Adrenal gland (tissue), 12 donors: ENCODE measurements around the gene AKAP7. TPM values are rescaled to one million over a fixed set of nuclear protein-coding genes. Genes with fewer than 3 reads are reported as not detected.

ENCODE experiments used
- DNase-seq, 7 donors: peaks; one replicate each; pipeline ENCODE4 v3.0.0-alpha.2; 2019 to 2020
- H3K27ac ChIP-seq, 5 donors: fragments of 200-600 bp; sonication (generic) in 4 of 5; 1 replicate in 3 of 5; 2 replicates in 2 of 5; pipeline versions ENCODE4 v1.5.1 to v1.8.0; 2016 to 2020; ENCODE audit warnings: mild to moderate bottlenecking in 1 of 5
- H3K27me3 ChIP-seq: fragments of 200-600 bp; 2 replicates; pipeline ENCODE4 v1.8.0; 2021
- H3K36me3 ChIP-seq, 2 donors: fragments of 200-600 bp; replicated peaks in 1 of 2; 1 replicate in 1 of 2; 2 replicates in 1 of 2; pipeline versions ENCODE4 v1.5.1 to v1.8.0; 2018 to 2022
- H3K4me1 ChIP-seq, 2 donors: fragments of 200-600 bp; replicated peaks in 1 of 2; 1 replicate in 1 of 2; 2 replicates in 1 of 2; pipeline versions ENCODE4 v1.5.1 to v1.8.0; 2018 to 2021
- H3K4me3 ChIP-seq, 4 donors: fragments of 200-600 bp; sonication (generic) in 3 of 4; one replicate each; pipeline ENCODE4 v1.5.1; 2016 to 2018
- H3K9me3 ChIP-seq, 3 donors: fragments of 200-600 bp; sonication (generic) in 1 of 3; replicated peaks in 1 of 3; 1 replicate in 2 of 3; 2 replicates in 1 of 3; pipeline versions ENCODE4 v1.5.1 to v1.8.0; 2016 to 2021
- POLR2A ChIP-seq, 2 donors: fragments of 450-650 bp; IDR thresholded peaks; one replicate each; pipeline ENCODE4 v1.6.1; 2017; ENCODE audit warnings: antibody characterized with exemption in 2 of 2, mild to moderate bottlenecking in 2 of 2, moderate library complexity in 1 of 2
- WGBS, 4 donors: extraction: QIAGEN DNeasy Blood & Tissue Kit in 2 of 4; methylation state at CpG; one replicate each; pipeline versions ENCODE4 v1.1.5 to v1.1.7; 2013 to 2017; 5-methylcytosine and 5-hydroxymethylcytosine counted together
- intact Hi-C, 2 donors: fragments of 100-400 bp; cut with DNase I; formaldehyde crosslinking; loops; one replicate each; pipeline versions ENCODE4 v1.14.1 to v1.15.0; 2022 to 2023
- polyA plus RNA-seq, 3 donors: library from polyadenylated mRNA; stranded (reverse); fragments of 200-250 nt in 2 of 3; fragments of 350-450 nt in 1 of 3; fragmentation: Illumina TruSeq in 1 of 3; extraction: RNeasy Lipid Tissue Mini Kit (QIAGEN cat#74804) in 1 of 3; gene quantifications; one replicate each; pipeline ENCODE4 v1.2.3, GENCODE V29; 2013 to 2014
- total RNA-seq, 9 donors: library from RNA; depleted of rRNA in 4 of 9; stranded (reverse); fragments of >200 nt in 4 of 9; fragments of 120-200 nt in 1 of 9; fragmentation: NEBNext Ultra II Directional in 1 of 9; extraction: Animal tissue kit (Norgen Biotek cat#: 25700) in 1 of 9; gene quantifications; one replicate each; pipeline versions ENCODE4 v1.1.0 to v1.2.4, GENCODE V29; 2013 to 2023
- TF ChIP-seq, protein P1 (sequence below), 6 experiments: fragments of 450-650 bp in 4 of 6; fragments of 200-600 bp in 2 of 6; sonication (generic) in 1 of 6; IDR thresholded peaks; 1 replicate in 5 of 6; 2 replicates in 1 of 6; pipeline versions ENCODE4 v1.5.1 to v1.8.0; 2016 to 2021; ENCODE audit warnings: antibody characterized with exemption in 6 of 6, mild to moderate bottlenecking in 2 of 6, moderate library complexity in 1 of 6
- donor health status: healthy with polysubstance abuse.
- donor health status: Bipolar disorder and iron deficiency.
- donor health status: DM: yes; HTN: yes; CAD: no.
- donor health status: DM: no; HTN: no; CAD: no.
- donor health status: DM: no; HTN: no; CAD: no.
- donor health status: DM: yes; HTN: yes; CAD: no.

Gene AKAP7
- total and polyA plus RNA-seq, 12 donors = 36.2 to 165 (median 62.2) TPM

DNA sequence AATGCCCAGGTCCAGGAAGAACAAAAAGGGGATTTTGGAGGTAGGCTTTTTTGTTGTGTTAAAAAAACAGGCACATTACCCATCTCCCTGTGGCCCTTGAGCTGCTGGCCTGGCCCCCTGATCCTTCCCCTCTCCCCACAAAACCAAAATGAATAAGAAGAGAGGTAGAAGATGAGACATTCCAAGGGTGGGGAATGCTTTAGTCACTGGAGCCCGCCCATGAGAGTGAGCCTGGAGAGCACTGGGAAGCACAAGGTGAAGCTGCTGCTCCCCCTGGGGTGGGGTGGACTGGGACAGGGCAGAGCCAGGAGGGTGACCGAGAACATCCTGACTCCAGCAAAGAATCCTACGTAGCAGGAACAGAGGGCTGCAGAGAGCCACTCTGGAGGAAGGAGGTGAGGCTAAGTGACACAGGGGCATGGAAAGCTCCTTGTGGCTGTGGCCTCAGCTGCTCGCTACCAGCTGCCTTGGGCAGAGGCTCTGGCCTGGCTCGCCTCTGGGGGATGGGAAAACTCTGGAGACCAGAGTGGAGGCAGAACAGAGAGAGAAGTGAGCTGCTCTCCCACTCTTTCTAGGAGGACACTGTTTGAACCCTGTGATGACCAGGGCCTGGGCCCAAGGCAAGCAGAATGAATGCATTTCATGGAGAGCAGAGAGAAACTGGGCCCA, 48.3 kb downstream of the AKAP7 start:
- H3K27me3 ChIP-seq = no peaks in the 10 kb centered on the region
- no peak overlapping the region for H3K4me3 ChIP-seq
- WGBS, 4 donors = 91 to 98% (median 96%) methylated on average over 5 of the region's 5 CpGs
- peaks cover 0 to 19% of the 10 kb centered on the region in 2 donors for H3K4me1 ChIP-seq
- no peak for DNase-seq
- peaks cover 0 to 8% of the 10 kb centered on the region in 2 donors for H3K36me3 ChIP-seq
- H3K27ac ChIP-seq = peak overlapping the region in 1 of 5 donors; percentile 2
- intact Hi-C loops = loop anchor here in 1 of 2 donors (10.0 kb wide), 1 partner anchor 351 kb away; no protein-coding TSS in a partner anchor
- TF ChIP-seq, protein P1, sequence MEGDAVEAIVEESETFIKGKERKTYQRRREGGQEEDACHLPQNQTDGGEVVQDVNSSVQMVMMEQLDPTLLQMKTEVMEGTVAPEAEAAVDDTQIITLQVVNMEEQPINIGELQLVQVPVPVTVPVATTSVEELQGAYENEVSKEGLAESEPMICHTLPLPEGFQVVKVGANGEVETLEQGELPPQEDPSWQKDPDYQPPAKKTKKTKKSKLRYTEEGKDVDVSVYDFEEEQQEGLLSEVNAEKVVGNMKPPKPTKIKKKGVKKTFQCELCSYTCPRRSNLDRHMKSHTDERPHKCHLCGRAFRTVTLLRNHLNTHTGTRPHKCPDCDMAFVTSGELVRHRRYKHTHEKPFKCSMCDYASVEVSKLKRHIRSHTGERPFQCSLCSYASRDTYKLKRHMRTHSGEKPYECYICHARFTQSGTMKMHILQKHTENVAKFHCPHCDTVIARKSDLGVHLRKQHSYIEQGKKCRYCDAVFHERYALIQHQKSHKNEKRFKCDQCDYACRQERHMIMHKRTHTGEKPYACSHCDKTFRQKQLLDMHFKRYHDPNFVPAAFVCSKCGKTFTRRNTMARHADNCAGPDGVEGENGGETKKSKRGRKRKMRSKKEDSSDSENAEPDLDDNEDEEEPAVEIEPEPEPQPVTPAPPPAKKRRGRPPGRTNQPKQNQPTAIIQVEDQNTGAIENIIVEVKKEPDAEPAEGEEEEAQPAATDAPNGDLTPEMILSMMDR (IDR thresholded peaks at IDR 0.05) = no peak
- TF ChIP-seq POLR2A (IDR thresholded peaks at IDR 0.05) = no peak
- no peaks in the 10 kb centered on the region for H3K9me3 ChIP-seq

DNA sequence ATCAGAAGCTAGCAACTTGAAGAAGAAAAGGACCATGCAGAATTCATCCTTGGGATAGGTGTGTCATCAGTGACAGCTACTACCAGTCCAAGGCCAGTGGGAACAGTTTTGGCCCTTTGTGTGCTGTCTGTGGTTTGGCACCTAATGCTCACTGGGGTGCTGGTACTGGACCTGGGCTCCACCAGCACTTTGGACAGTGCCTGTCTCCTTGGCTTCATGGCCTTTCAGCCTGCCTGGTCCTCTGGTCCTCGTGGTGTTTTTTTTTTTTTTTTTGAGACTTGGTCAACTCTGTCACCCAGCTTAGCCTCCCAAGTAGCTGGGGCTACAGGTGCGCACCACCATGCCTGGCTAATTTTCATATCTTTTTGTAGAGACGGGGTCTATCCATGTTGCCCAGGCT, 56.3 kb downstream of the AKAP7 start:
- H3K4me1 ChIP-seq = peaks cover 0 to 2% of the 10 kb centered on the region in 2 donors
- H3K4me3 ChIP-seq = no peak overlapping the region
- WGBS, 4 donors = 87 to 93% (median 88%) methylated on average over 3 of the region's 3 CpGs
- intact Hi-C loops = no loop called here
- no peak overlapping the region for H3K27ac ChIP-seq
- peak in 1 of 7 donors; percentile 27 for DNase-seq
- TF ChIP-seq, protein P1 (IDR thresholded peaks at IDR 0.05) = no peak
- TF ChIP-seq POLR2A (IDR thresholded peaks at IDR 0.05) = no peak
- H3K27me3 ChIP-seq = no peaks in the 10 kb centered on the region
- no peaks in the 10 kb centered on the region for H3K36me3 ChIP-seq
- H3K9me3 ChIP-seq = peaks cover 0 to 11% (median 0%) of the 10 kb centered on the region in 3 donors

DNA sequence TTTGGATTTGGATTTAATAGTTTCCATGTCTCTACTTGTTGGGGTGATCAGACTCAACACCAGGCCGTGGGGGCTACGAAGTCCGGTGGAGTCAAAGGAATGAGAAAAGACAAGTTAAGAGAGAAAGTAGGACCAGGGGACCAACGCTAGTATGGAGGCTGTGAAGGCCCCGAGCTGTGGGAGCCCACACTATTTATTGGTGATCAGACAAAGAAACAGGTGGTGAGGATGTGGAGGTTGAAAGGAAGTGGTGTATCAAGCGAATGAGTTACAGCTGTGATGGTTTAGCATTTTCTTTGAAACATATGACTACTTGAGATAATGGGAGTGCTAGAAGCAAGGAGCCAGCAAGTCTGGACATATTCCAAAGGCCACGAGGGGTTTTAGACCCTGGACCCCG, 62.4 kb downstream of the AKAP7 start:
- no peak for DNase-seq
- Histone ChIP-seq H3K4me1 (no peaks in the 10 kb centered on the region), H3K27ac (no peak overlapping the region), H3K27me3 (no peaks in the 10 kb centered on the region), H3K9me3 (peaks cover 0 to 4% (median 0%) of the 10 kb centered on the region in 3 donors), H3K4me3 (no peak overlapping the region), H3K36me3 (no peaks in the 10 kb centered on the region)
- TF ChIP-seq, protein P1 (IDR thresholded peaks at IDR 0.05) = no peak
- TF ChIP-seq POLR2A (IDR thresholded peaks at IDR 0.05) = no peak
- 81 to 86% (median 82%) methylated on average over 8 of the region's 8 CpGs for WGBS, 4 donors
- intact Hi-C loops = no loop called here

DNA sequence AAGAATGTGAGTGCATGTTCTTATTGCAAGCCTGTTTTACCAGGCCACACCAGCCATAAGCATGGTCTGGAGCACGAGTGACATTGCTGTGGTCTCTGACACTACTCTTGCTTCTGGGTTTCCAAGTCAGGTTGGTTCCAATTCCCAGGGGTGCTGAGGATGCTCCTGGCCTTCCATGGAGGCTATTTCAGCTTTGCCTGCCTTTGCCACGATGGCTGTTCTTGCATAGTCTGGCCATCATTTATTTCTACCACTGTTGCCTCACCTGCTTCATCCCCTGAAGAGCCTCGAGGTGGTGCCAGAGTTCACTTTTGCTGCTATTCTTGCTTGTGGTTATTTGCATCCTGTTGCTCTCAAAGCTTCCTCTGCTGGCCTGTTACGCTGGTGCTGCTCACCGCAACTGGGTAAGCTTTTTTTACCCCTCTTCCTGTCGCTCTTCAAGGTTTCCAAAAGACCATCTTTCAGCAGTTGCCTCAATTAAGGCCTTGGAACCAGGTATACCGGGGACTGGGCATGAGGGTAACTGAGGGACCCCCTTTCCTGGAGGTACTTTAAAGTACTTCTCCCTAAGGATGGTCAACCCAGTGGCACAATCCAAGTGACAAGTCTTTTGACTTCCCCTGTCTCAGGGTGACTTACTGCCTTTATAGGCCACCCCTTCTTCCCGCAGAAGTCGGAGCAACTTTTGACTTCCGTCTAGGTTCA, 64.5 kb downstream of the AKAP7 start:
- TF ChIP-seq, protein P1 (IDR thresholded peaks at IDR 0.05) = peak; percentile 27 to 77 (median 54)
- TF ChIP-seq POLR2A (IDR thresholded peaks at IDR 0.05) = no peak
- WGBS, 4 donors = 61 to 78% (median 64%) methylated on average over 10 of the region's 10 CpGs
- DNase-seq = peak in 4 of 7 donors; percentile 23 to 75 (median 42)
- intact Hi-C loops = loop anchor here in 1 of 2 donors (10.0 kb wide), 1 partner anchor 335 kb away; no protein-coding TSS in a partner anchor
- Histone ChIP-seq H3K27me3 (no peaks in the 10 kb centered on the region), H3K4me1 (no peaks in the 10 kb centered on the region), H3K27ac (no peak overlapping the region), H3K36me3 (no peaks in the 10 kb centered on the region), H3K9me3 (no peaks in the 10 kb centered on the region), H3K4me3 (no peak overlapping the region)
